ENCODE results near the gene SPR. TPM values are rescaled to one million over a fixed set of nuclear protein-coding genes. Genes with fewer than 3 reads are reported as not detected.

The SPR gene
- total RNA-seq, 4 donors from 2014 or later = 24.3 to 54.3 (median 42.8) TPM

GRCh38 chr2:72908741-72909140 lies 21.5 kb downstream of the SPR start:
- DNase-seq (ENCODE audit: low spot score) (no peak), ATAC-seq (ENCODE audit: low FRiP score) (no peak)
- no peak for TF ChIP-seq CTCF (IDR thresholded peaks at IDR 0.05)

- no peak for TF ChIP-seq CTCF (IDR thresholded peaks at IDR 0.05)
- DNase-seq (ENCODE audit: low spot score) = no peak
- no peak for ATAC-seq (ENCODE audit: low FRiP score)
Observed at GRCh38 chr2:72911256-72911655, 24.0 kb downstream of the SPR start.

GRCh38 chr2:72913486-72914205 lies 26.4 kb downstream of the SPR start:
- no peak for ATAC-seq (ENCODE audit: low FRiP score)
- no peak for TF ChIP-seq CTCF (IDR thresholded peaks at IDR 0.05)
- no peak for DNase-seq (ENCODE audit: low spot score)

GRCh38 chr2:72914206-72914559 lies 27.0 kb downstream of the SPR start:
- DNase-seq (ENCODE audit: low spot score) (no peak), ATAC-seq (ENCODE audit: low FRiP score) (no peak)
- no peak for TF ChIP-seq CTCF (IDR thresholded peaks at IDR 0.05)

GRCh38 chr2:72914589-72915319 lies 27.5 kb downstream of the SPR start:
- no peak for ATAC-seq (ENCODE audit: low FRiP score)
- no peak for DNase-seq (ENCODE audit: low spot score)
- no peak for TF ChIP-seq CTCF (IDR thresholded peaks at IDR 0.05)

- DNase-seq (ENCODE audit: low spot score) (no peak), ATAC-seq (ENCODE audit: low FRiP score) (no peak)
- no peak for TF ChIP-seq CTCF (IDR thresholded peaks at IDR 0.05)
Observed at GRCh38 chr2:72915320-72915906, 28.2 kb downstream of the SPR start.

All from omental fat pad (tissue), 4 donors.